Ishikawa (cell line): Measurements from ENCODE around the gene SLC26A6.

Experiments used
- CEBPB ChIP-seq: IDR thresholded peaks from 2 replicates; pipeline ENCODE4 v1.6.1; 2012
- EGR1 ChIP-seq: IDR thresholded peaks from 2 replicates; pipeline ENCODE4 v1.6.1; 2012
- FOXM1 ChIP-seq: IDR thresholded peaks from 2 replicates; pipeline ENCODE4 v1.6.1; 2012; ENCODE audit warnings: low read depth, borderline replicate concordance
- NFIC ChIP-seq: IDR thresholded peaks from 2 replicates; pipeline ENCODE4 v1.6.1; 2012
- RAD21 ChIP-seq: IDR thresholded peaks from 2 replicates; pipeline ENCODE4 v1.6.1; 2012; ENCODE audit warnings: low read depth
- TAF1 ChIP-seq: IDR thresholded peaks from 2 replicates; pipeline ENCODE4 v1.6.1; 2012; ENCODE audit warnings: low read depth, mild to moderate bottlenecking
- TCF12 ChIP-seq: IDR thresholded peaks from 2 replicates; pipeline ENCODE4 v1.6.1; 2012; ENCODE audit warnings: low read depth
- USF1 ChIP-seq: IDR thresholded peaks from 2 replicates; pipeline ENCODE4 v1.6.1; 2012
- YY1 ChIP-seq: IDR thresholded peaks from 2 replicates; pipeline ENCODE4 v1.6.1; 2012; ENCODE audit warnings: low read depth
- TF ChIP-seq, protein P1 (sequence below): IDR thresholded peaks from 2 replicates; pipeline ENCODE4 v1.6.1; 2012; ENCODE audit warnings: low read depth, mild to moderate bottlenecking

GRCh38 chr3:48684054-48684349 is 48.7 kb upstream of the SLC26A6 start:
- TF ChIP-seq USF1 (no peak), RAD21 (no peak), EGR1 (no peak), TCF12 (no peak), YY1 (no peak), FOXM1 (no peak), NFIC (no peak), TAF1 (no peak), CEBPB (no peak)
- TF ChIP-seq, protein P1, sequence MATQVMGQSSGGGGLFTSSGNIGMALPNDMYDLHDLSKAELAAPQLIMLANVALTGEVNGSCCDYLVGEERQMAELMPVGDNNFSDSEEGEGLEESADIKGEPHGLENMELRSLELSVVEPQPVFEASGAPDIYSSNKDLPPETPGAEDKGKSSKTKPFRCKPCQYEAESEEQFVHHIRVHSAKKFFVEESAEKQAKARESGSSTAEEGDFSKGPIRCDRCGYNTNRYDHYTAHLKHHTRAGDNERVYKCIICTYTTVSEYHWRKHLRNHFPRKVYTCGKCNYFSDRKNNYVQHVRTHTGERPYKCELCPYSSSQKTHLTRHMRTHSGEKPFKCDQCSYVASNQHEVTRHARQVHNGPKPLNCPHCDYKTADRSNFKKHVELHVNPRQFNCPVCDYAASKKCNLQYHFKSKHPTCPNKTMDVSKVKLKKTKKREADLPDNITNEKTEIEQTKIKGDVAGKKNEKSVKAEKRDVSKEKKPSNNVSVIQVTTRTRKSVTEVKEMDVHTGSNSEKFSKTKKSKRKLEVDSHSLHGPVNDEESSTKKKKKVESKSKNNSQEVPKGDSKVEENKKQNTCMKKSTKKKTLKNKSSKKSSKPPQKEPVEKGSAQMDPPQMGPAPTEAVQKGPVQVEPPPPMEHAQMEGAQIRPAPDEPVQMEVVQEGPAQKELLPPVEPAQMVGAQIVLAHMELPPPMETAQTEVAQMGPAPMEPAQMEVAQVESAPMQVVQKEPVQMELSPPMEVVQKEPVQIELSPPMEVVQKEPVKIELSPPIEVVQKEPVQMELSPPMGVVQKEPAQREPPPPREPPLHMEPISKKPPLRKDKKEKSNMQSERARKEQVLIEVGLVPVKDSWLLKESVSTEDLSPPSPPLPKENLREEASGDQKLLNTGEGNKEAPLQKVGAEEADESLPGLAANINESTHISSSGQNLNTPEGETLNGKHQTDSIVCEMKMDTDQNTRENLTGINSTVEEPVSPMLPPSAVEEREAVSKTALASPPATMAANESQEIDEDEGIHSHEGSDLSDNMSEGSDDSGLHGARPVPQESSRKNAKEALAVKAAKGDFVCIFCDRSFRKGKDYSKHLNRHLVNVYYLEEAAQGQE: no peak
